Purkinje cell (primary cell): ENCODE data around the gene GLYR1. TPM values are rescaled to one million over a fixed set of nuclear protein-coding genes. Genes with fewer than 3 reads are reported as not detected.

ENCODE experiments used
- polyA plus RNA-seq: library from polyadenylated mRNA; unstranded; fragments of >200 nt; fragmentation: Nextera tagmentation; gene quantifications from 2 replicates; pipeline ENCODE4 v1.2.1, GENCODE V29; 2014

Gene GLYR1
- polyA plus RNA-seq, result 20.4 and 37.1 TPM in 2 replicates

DNA sequence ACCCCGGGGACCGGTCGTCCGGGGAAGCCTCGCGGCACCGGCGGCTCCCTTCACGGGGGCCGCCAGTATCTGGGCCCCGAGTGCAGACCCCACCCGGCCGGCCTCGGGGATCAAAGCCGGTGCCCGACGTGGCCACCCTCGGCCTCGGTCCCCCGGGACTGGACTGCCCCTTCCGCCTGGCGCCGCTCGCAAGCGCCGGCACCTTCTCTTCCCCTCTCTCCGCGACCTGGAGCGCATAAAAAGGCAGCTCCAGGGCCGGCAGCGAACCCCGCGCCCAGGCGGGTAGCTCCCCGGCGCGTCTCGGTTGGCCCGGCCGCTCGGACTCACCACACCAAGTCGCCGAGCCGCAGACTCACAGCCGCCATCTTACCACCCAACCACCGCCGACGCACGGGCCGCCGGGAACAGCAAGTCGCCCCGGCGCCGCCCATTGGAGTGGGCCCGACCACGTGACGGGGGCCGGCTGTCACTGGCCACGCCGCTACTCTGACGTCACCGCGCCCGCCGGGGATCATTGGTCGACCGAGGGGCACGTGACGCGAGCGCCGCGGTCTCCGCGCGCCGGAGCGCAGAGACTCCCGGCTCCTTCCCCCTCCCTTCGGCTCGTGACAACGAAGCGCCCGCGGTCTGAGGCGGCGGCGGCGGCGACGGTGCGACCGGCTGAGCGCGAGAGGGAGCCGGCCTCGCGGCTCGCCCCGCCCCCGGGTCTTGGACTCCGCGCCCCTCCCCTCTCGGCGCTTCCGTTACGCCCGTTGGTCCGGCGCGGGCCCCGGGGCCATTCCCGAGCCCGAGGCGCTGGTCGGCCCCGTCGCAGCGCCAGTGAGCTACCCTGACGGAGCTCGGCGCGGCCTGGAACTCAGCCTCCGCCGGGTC, at the start of gene GLYR1, which contains the start of gene UBN1:
Gene GLYR1, minus strand, starts transcription at position 388 of the 873 bp plus-strand sequence. Its CDS starts 23 bp downstream, at position 365.
Gene UBN1, plus strand, starts transcription at position 581 of the 873 bp plus-strand sequence. CDS start 5,437 bp downstream, outside the sequence.

DNA sequence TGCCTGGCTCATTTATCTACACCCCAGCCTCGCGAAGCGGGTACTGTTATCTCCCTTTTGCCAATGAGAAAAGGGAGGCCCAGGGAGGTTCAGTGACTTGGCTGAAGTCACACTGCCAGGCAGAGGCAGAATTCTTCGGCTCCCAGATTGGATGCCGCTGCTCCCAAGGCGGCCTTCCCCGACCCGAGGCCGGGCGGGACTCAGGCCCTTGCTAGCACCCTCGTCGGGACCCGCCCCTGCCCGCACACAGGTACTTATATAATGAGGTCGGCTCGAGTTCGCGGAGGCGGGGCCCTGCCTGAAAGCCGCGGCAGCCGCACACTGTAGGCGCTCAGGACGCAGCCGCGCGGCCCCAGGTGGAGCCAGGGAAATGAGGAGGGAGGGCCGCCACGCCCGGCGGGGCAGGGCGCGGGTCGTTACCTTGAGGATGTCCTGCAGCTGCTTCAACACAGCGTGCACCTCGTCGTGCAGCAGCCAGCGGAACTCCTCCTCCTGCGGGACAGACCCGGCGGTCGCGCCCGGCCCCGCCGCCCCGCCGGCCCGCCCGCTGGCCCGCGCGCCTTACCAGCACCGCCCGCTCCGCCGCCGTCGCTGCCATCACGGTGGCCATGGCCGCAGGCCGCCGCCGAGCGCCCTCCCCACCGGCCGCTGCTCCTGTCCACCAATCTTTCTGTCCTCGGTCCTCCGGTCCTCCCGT, 45.0 kb downstream of the GLYR1 start, which contains the start of gene ROGDI:
Gene ROGDI, minus strand, starts transcription at position 672 of the 697 bp plus-strand sequence. Its CDS starts 62 bp downstream, at position 610.

DNA sequence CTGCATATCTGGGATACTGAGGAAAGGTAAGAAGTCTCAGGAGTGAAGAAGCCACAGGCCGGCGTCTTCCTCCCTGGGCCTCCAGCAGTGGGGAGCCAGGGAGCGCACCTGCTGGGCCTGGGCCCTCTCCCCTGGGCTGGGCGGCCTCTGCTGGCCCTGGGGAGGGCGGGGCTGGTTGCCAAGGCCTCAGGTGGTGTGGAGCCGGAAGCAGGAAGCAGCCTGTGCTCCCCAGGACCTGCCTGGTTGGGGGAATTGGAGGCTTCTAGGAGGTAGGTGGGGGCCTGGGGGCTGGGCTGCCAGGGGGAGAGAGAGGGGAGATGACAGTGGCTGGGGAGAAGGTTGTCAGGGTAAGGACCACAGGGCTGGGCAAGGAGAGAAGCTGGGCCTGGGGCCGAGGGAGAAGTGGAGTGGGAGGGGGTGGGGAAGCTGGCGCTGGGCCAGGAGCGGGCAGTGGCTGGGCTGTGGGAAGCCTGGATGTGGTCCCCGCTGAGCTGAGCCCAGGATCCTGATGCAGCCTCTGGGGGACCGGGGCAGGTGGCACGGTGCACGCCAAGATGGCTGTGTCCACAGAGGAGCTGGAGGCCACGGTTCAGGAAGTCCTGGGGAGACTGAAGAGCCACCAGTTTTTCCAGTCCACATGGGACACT, 51.8 kb downstream of the GLYR1 start, which contains the start of gene SMIM22:
Gene SMIM22, plus strand, starts transcription at position 189 of the 647 bp plus-strand sequence. Its CDS starts 366 bp downstream, at position 555.

DNA sequence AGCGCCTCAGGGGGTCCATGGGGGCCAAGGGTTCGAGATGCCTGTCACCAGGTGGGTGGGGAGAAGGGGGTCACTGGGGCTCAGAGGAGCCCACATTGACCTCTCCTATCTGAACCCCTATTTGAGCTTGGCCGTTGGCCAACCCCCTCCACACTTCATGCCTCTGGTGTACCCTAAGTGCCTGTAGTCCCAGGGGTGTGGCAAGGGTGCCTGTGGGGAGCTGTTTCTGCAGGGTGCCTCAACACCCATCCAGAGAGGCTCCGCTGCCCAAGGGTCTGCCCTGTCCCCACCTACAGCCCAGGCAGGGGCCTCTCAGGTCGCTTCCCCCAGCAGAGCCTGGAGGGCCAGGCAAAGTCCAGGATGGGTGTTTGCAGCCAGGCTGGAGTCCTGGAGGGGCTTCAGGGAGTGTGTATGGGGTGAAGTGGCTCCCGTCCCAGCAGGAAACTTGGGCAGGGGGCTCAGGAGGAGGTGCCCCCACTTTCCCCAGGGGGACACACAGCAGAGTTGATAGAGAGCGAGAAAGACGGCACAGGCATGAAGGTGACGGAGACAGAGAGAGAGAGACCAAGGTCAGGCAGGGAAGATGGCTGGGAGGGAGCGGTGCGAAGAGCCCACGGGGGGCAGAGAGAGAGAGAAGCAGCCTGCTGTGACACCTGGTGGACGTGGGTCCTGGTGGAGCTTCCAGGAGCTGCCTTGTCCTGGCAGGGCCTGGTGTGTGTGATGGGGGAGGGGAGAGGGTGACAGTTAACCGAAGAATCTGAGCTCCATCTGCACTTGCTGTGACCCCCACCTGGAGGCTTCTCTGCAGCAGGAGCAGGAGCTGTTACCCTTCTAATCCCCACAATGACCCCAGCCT, 59.2 kb downstream of the GLYR1 start, which contains the start of gene SEPTIN12:
Gene SEPTIN12, minus strand, starts transcription at position 719 of the 856 bp plus-strand sequence. Its CDS starts 700 bp downstream, at position 19.

DNA sequence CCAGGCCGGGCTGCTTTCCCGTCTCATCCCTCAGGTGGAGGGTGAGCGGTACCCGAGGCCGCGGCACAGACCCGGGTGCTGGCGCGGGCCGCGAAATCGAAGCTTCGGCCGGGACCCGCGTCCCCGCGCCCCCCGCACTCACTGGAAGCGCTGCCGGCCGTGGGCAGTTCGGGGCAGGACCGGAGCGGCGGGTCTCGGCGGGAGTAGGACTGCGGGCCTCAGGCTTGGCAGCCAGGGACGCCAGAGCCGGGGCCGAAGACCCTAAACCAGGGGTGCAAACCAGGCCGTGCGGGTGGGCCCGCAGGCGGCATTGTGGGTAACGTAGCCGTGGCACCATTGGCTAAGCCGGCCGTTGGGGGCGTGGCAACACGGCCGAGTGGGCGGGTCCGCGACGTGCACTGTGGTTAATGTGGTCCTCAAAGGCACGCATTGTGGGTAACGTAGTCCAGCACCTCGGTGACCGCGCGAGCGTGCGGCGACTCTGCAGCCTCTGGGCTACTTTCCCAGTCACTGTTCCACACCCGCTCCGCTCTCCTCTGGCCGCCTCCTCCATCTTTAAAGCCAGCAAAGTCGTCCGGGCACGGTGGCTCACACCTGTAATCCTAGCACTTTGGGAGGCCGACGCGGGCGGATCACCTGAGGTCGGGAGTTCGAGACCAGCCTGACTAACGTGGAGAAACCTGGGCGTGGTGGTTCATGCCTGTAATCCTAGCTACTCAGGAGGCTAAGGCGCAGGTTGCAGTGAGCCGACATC, 80.0 kb downstream of the GLYR1 start, which contains the start of gene ZNF500:
Gene ZNF500, minus strand, starts transcription at position 288 of the 754 bp plus-strand sequence. CDS start 1,184 bp downstream, outside the sequence.

Other genes starting within 250 kb of the GLYR1 start
- gene UBALD1, start 232.4 kb downstream of the GLYR1 start, polyA plus RNA-seq, result 1.7 and 2.7 TPM in 2 replicates
- 0.22 and 1.2 TPM in 2 replicates for gene MGRN1, start 222.5 kb downstream of the GLYR1 start, polyA plus RNA-seq
- gene NUDT16L1, start 153.7 kb downstream of the GLYR1 start, polyA plus RNA-seq, result 10.8 and 19.1 TPM in 2 replicates
- gene ANKS3, start 113.0 kb downstream of the GLYR1 start, polyA plus RNA-seq, result 0.14 and 5.5 TPM in 2 replicates
- 0.27 TPM in 1 of 2 replicates, not detected in the other for gene DNAAF8, start 112.8 kb downstream of the GLYR1 start, polyA plus RNA-seq
- 0.11 and 1.2 TPM in 2 replicates for gene ZNF500, start 80.1 kb downstream of the GLYR1 start, polyA plus RNA-seq
- not detected in 2 replicates for gene SEPTIN12, start 58.9 kb downstream of the GLYR1 start, polyA plus RNA-seq
- gene SMIM22, start 51.9 kb downstream of the GLYR1 start, polyA plus RNA-seq, result not detected in 2 replicates
- 27.7 and 31.0 TPM in 2 replicates for gene ROGDI, start 44.7 kb downstream of the GLYR1 start, polyA plus RNA-seq
- gene UBN1, start 193 bp upstream of the GLYR1 start, polyA plus RNA-seq, result 0.97 and 3.4 TPM in 2 replicates
- gene PPL, start 89.9 kb upstream of the GLYR1 start, polyA plus RNA-seq, result 0.13 and 1.9 TPM in 2 replicates
- 0.55 and 1.8 TPM in 2 replicates for gene SEC14L5, start 111.0 kb upstream of the GLYR1 start, polyA plus RNA-seq
- 1.9 and 10.8 TPM in 2 replicates for gene NAGPA, start 186.6 kb upstream of the GLYR1 start, polyA plus RNA-seq
- gene C16orf89, start 218.7 kb upstream of the GLYR1 start, polyA plus RNA-seq, result 3.8 and 5.6 TPM in 2 replicates
- 1.3 and 4.0 TPM in 2 replicates for gene ALG1, start 224.6 kb upstream of the GLYR1 start, polyA plus RNA-seq